ENCODE measurements around the gene SHROOM4. TPM values are rescaled to one million over a fixed set of nuclear protein-coding genes. Genes with fewer than 3 reads are reported as not detected.

Gene SHROOM4
- total and polyA plus RNA-seq, 9 of the 15 experiments (the other 6 are each of a cell fraction or from before 2014, with no cell fraction given) = not detected

- WGBS (ENCODE audit: insufficient coverage, low coverage, missing lambda C conversion rate) = 0% methylated on average over 3 of the region's 3 CpGs
- TF ChIP-seq ATF3 (IDR thresholded peaks at IDR 0.05) = no peak
- no peak for TF ChIP-seq ATF3 (CRISPR knock-in tag; conservative IDR thresholded peaks at IDR 0.05)
- no peak for TF ChIP-seq BRF1 (IDR thresholded peaks at IDR 0.05; ENCODE audit: borderline replicate concordance, extremely low read depth, insufficient read length)
- no peak for TF ChIP-seq IFI16 (CRISPR knock-in tag; IDR thresholded peaks at IDR 0.05)
- TF ChIP-seq, protein P1, sequence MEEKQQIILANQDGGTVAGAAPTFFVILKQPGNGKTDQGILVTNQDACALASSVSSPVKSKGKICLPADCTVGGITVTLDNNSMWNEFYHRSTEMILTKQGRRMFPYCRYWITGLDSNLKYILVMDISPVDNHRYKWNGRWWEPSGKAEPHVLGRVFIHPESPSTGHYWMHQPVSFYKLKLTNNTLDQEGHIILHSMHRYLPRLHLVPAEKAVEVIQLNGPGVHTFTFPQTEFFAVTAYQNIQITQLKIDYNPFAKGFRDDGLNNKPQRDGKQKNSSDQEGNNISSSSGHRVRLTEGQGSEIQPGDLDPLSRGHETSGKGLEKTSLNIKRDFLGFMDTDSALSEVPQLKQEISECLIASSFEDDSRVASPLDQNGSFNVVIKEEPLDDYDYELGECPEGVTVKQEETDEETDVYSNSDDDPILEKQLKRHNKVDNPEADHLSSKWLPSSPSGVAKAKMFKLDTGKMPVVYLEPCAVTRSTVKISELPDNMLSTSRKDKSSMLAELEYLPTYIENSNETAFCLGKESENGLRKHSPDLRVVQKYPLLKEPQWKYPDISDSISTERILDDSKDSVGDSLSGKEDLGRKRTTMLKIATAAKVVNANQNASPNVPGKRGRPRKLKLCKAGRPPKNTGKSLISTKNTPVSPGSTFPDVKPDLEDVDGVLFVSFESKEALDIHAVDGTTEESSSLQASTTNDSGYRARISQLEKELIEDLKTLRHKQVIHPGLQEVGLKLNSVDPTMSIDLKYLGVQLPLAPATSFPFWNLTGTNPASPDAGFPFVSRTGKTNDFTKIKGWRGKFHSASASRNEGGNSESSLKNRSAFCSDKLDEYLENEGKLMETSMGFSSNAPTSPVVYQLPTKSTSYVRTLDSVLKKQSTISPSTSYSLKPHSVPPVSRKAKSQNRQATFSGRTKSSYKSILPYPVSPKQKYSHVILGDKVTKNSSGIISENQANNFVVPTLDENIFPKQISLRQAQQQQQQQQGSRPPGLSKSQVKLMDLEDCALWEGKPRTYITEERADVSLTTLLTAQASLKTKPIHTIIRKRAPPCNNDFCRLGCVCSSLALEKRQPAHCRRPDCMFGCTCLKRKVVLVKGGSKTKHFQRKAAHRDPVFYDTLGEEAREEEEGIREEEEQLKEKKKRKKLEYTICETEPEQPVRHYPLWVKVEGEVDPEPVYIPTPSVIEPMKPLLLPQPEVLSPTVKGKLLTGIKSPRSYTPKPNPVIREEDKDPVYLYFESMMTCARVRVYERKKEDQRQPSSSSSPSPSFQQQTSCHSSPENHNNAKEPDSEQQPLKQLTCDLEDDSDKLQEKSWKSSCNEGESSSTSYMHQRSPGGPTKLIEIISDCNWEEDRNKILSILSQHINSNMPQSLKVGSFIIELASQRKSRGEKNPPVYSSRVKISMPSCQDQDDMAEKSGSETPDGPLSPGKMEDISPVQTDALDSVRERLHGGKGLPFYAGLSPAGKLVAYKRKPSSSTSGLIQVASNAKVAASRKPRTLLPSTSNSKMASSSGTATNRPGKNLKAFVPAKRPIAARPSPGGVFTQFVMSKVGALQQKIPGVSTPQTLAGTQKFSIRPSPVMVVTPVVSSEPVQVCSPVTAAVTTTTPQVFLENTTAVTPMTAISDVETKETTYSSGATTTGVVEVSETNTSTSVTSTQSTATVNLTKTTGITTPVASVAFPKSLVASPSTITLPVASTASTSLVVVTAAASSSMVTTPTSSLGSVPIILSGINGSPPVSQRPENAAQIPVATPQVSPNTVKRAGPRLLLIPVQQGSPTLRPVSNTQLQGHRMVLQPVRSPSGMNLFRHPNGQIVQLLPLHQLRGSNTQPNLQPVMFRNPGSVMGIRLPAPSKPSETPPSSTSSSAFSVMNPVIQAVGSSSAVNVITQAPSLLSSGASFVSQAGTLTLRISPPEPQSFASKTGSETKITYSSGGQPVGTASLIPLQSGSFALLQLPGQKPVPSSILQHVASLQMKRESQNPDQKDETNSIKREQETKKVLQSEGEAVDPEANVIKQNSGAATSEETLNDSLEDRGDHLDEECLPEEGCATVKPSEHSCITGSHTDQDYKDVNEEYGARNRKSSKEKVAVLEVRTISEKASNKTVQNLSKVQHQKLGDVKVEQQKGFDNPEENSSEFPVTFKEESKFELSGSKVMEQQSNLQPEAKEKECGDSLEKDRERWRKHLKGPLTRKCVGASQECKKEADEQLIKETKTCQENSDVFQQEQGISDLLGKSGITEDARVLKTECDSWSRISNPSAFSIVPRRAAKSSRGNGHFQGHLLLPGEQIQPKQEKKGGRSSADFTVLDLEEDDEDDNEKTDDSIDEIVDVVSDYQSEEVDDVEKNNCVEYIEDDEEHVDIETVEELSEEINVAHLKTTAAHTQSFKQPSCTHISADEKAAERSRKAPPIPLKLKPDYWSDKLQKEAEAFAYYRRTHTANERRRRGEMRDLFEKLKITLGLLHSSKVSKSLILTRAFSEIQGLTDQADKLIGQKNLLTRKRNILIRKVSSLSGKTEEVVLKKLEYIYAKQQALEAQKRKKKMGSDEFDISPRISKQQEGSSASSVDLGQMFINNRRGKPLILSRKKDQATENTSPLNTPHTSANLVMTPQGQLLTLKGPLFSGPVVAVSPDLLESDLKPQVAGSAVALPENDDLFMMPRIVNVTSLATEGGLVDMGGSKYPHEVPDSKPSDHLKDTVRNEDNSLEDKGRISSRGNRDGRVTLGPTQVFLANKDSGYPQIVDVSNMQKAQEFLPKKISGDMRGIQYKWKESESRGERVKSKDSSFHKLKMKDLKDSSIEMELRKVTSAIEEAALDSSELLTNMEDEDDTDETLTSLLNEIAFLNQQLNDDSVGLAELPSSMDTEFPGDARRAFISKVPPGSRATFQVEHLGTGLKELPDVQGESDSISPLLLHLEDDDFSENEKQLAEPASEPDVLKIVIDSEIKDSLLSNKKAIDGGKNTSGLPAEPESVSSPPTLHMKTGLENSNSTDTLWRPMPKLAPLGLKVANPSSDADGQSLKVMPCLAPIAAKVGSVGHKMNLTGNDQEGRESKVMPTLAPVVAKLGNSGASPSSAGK (IDR thresholded peaks at IDR 0.05) = no peak
- no peak for TF ChIP-seq GATAD2B (IDR thresholded peaks at IDR 0.05; ENCODE audit: borderline replicate concordance)
- no peak for TF ChIP-seq TGIF2 (CRISPR knock-in tag; IDR thresholded peaks at IDR 0.05)
- TF ChIP-seq TRIM28 (IDR thresholded peaks at IDR 0.05) = no peak
- TF ChIP-seq GABPB1 (CRISPR knock-in tag; IDR thresholded peaks at IDR 0.05) = no peak
- TF ChIP-seq MBD1 (CRISPR knock-in tag; IDR thresholded peaks at IDR 0.05) = no peak
These were observed 175.9 kb downstream of the SHROOM4 start for GRCh38 chrX:50638123-50638522.

More at GRCh38 chrX:50638123-50638522, 175.9 kb downstream of the SHROOM4 start:
- no peak for FAIRE-seq
- Histone ChIP-seq H2AFZ (ENCODE audit: low read depth, low read length) (no peak overlapping the region), H3K27me3 (ENCODE audit: control insufficient read depth in 2 of 2, insufficient read depth in 2 of 2, low read length in 2 of 2) (no peaks in the 10 kb centered on the region), H3K4me3 (no peak overlapping the region), H3K9ac (ENCODE audit: insufficient read depth in 1 of 2, low read depth in 2 of 2, low read length in 2 of 2) (no peak overlapping the region), H3K27ac (ENCODE audit: extremely low read depth, low read depth, low read length) (no peak overlapping the region), H3K4me2 (ENCODE audit: insufficient read depth, low read length) (no peak overlapping the region), H3K4me1 (replicated peaks in 1 of 2; ENCODE audit: control insufficient read depth in 2 of 2, insufficient read depth in 2 of 2, low read length in 2 of 2) (no peaks in the 10 kb centered on the region), H4K20me1 (replicated peaks; ENCODE audit: control insufficient read depth, insufficient read depth, low read length) (no peaks in the 10 kb centered on the region), H3K79me2 (ENCODE audit: control insufficient read depth, insufficient read depth, low read length) (no peaks in the 10 kb centered on the region), H3K36me3 (ENCODE audit: control insufficient read depth, insufficient read depth, low read length) (no peaks in the 10 kb centered on the region), H3K9me3 (replicated peaks; ENCODE audit: control insufficient read depth, insufficient read depth, low read depth, low read length) (no peaks in the 10 kb centered on the region), H3K9me1 (ENCODE audit: control insufficient read depth, insufficient read depth, low read length) (no peaks in the 10 kb centered on the region)
- no TSS peak for BruUV-seq (replicated peaks)
- in situ Hi-C loops (cut with MboI) (no loop called here), intact Hi-C loops (cut with micrococcal nuclease) (no loop called here)
- ChIA-PET CTCF (ENCODE audit: low intra/inter-chr PET ratio) (no interaction called here), POLR2A (no interaction called here)
- DNase-seq (ENCODE audit: extremely low read depth in 1 of 4, low spot score in 3 of 4) = no peak
- no peak for ATAC-seq

All from K562 (cell line).